DND-41 (cell line): ENCODE measurements around the gene CCDC28B.

Experiments
- ATAC-seq: fragments of 200-7000 bp; cut with Tn5 transposase; 3 replicates; pipeline ENCODE4 v1.9.1; 2021; ENCODE audit warnings: low read depth; ENCODE audit not compliant: insufficient read depth
- DNase-seq: peaks from one replicate; pipeline ENCODE4 v3.0.0-alpha.2; 2020
- H2AFZ ChIP-seq: 2 replicates; pipeline ENCODE4 v1.6.0; 2012; ENCODE audit warnings: low read depth, low read length
- H3K27ac ChIP-seq: 2 replicates; pipeline ENCODE4 v1.5.1; 2012; ENCODE audit warnings: low read length, inconsistent platforms
- H3K27me3 ChIP-seq: fragments of 200-600 bp; sonication (generic); 2 replicates; pipeline ENCODE4 v1.6.0; 2012; ENCODE audit warnings: low read length, mild to moderate bottlenecking, inconsistent platforms; ENCODE audit not compliant: insufficient read depth, poor library complexity
- H3K36me3 ChIP-seq: 2 replicates; pipeline ENCODE4 v1.5.1; 2012; ENCODE audit warnings: low read length, inconsistent platforms; ENCODE audit not compliant: insufficient read depth
- H3K4me1 ChIP-seq: 2 replicates; pipeline ENCODE4 v1.5.1; 2012; ENCODE audit warnings: mild to moderate bottlenecking, low read length; ENCODE audit not compliant: insufficient read depth
- H3K4me2 ChIP-seq: 2 replicates; pipeline ENCODE4 v1.6.0; 2012; ENCODE audit warnings: mild to moderate bottlenecking, moderate library complexity, low read length, inconsistent platforms; ENCODE audit not compliant: insufficient read depth
- H3K4me3 ChIP-seq, 2 experiments: fragments of 200-600 bp in 1 of 2; shearing (Covaris generic) in 1 of 2; 2 replicates each; pipeline ENCODE4 v1.5.1; 2012 to 2016; ENCODE audit warnings: inconsistent platforms in 2 of 2, low read length in 2 of 2, mild to moderate bottlenecking in 2 of 2, low read depth in 1 of 2, moderate library complexity in 1 of 2
- H3K79me2 ChIP-seq: 2 replicates; pipeline ENCODE4 v1.6.0; 2012; ENCODE audit warnings: low read length, inconsistent platforms; ENCODE audit not compliant: insufficient read depth
- H3K9ac ChIP-seq: 2 replicates; pipeline ENCODE4 v1.6.0; 2012; ENCODE audit warnings: low read depth, mild to moderate bottlenecking, inconsistent platforms, low read length, moderate library complexity
- H3K9me3 ChIP-seq: 2 replicates; pipeline ENCODE4 v1.5.1; 2012; ENCODE audit warnings: low read length, moderate library complexity, mild to moderate bottlenecking, inconsistent platforms; ENCODE audit not compliant: insufficient read depth, severe bottlenecking
- H4K20me1 ChIP-seq: 2 replicates; pipeline ENCODE4 v1.6.0; 2012; ENCODE audit warnings: low read length; ENCODE audit not compliant: insufficient read depth
- EZH2 ChIP-seq: IDR thresholded peaks from 3 replicates; pipeline ENCODE4 v1.6.1; 2012; ENCODE audit warnings: borderline replicate concordance, low read depth, mild to moderate bottlenecking, moderate library complexity, low read length, inconsistent platforms; ENCODE audit not compliant: severe bottlenecking
- TF ChIP-seq, protein P1 (sequence below): IDR thresholded peaks from 2 replicates; pipeline ENCODE4 v1.5.1; 2012; ENCODE audit warnings: borderline replicate concordance, low read length, moderate library complexity, mild to moderate bottlenecking; ENCODE audit not compliant: poor library complexity, severe bottlenecking; ENCODE audit errors: extremely low read depth

CCDC28B gene

GRCh38 chr1:32195972-32196823 lies 4.2 kb upstream of the CCDC28B start:
- Histone ChIP-seq H4K20me1 (peaks cover 53% of the 10 kb centered on the region), H3K27ac (no peak overlapping the region), H3K4me2 (no peak overlapping the region)

DNA sequence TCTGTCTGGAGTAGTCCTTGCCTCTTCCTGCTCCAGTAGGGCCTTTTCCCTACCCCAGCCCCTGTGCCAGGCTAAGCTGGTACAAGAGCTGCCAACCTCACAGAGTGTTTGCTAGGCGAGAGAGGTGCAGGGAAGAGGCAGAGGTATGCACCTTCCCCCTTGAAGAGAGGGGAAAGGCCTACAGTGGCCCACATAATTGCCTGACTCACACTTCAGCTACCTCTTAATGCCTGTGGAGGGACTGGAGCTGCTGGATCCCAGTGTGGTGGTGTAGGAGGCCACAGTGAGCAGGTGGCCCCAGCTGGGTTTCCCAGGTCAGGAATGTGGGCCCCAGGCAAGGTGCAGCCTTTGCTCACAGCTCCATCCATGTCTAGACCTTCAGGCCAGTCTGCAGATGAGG lies 3.3 kb upstream of the CCDC28B start:
- ATAC-seq (no peak), DNase-seq (no peak)
- Histone ChIP-seq H4K20me1 (peaks cover 46% of the 10 kb centered on the region; the same call in 1 of the 2 replicates), H3K9ac (no peak overlapping the region), H3K4me3 (no peak overlapping the region), H3K4me2 (no peak overlapping the region), H3K27me3 (no peaks in the 10 kb centered on the region), H3K27ac (no peak overlapping the region), H3K36me3 (peaks cover 64% of the 10 kb centered on the region), H3K79me2 (peaks cover 5% of the 10 kb centered on the region), H3K9me3 (no peaks in the 10 kb centered on the region), H2AFZ (no peak overlapping the region), H3K4me1 (peaks cover 62% of the 10 kb centered on the region)
- TF ChIP-seq, protein P1, sequence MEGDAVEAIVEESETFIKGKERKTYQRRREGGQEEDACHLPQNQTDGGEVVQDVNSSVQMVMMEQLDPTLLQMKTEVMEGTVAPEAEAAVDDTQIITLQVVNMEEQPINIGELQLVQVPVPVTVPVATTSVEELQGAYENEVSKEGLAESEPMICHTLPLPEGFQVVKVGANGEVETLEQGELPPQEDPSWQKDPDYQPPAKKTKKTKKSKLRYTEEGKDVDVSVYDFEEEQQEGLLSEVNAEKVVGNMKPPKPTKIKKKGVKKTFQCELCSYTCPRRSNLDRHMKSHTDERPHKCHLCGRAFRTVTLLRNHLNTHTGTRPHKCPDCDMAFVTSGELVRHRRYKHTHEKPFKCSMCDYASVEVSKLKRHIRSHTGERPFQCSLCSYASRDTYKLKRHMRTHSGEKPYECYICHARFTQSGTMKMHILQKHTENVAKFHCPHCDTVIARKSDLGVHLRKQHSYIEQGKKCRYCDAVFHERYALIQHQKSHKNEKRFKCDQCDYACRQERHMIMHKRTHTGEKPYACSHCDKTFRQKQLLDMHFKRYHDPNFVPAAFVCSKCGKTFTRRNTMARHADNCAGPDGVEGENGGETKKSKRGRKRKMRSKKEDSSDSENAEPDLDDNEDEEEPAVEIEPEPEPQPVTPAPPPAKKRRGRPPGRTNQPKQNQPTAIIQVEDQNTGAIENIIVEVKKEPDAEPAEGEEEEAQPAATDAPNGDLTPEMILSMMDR, result no peak
- no peak for TF ChIP-seq EZH2

More at GRCh38 chr1:32195972-32196823, 4.2 kb upstream of the CCDC28B start:
- Histone ChIP-seq H3K4me3 (no peak overlapping the region), H3K27me3 (no peaks in the 10 kb centered on the region), H3K4me1 (peaks cover 53% of the 10 kb centered on the region), H3K36me3 (peaks cover 73% of the 10 kb centered on the region), H3K79me2 (no peaks in the 10 kb centered on the region; the same call in 1 of the 2 replicates), H2AFZ (no peak overlapping the region), H3K9ac (no peak overlapping the region), H3K9me3 (no peaks in the 10 kb centered on the region)
- TF ChIP-seq EZH2, result no peak
- peak; percentile 38 for ATAC-seq
- DNase-seq, result peak; percentile 52

DNA sequence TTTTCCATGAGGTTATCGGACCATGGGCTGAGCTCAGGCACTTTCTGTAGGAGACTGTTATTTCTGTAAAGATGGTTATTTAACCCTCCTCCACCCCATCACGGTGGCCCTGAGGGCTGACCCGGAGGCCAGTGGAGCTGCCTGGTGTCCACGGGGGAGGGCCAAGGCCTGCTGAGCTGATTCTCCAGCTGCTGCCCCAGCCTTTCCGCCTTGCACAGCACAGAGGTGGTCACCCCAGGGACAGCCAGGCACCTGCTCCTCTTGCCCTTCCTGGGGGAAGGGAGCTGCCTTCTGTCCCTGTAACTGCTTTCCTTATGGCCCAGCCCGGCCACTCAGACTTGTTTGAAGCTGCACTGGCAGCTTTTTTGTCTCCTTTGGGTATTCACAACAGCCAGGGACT lies 2.6 kb upstream of the CCDC28B start:
- H3K79me2 ChIP-seq, result peaks cover 12% of the 10 kb centered on the region
- peaks cover 39% of the 10 kb centered on the region; the same call in 1 of the 2 replicates for H4K20me1 ChIP-seq

More for the DNA sequence above, 2.6 kb upstream of the CCDC28B start:
- H3K4me2 ChIP-seq, result no peak overlapping the region
- peaks cover 65% of the 10 kb centered on the region for H3K4me1 ChIP-seq
- TF ChIP-seq EZH2, result no peak
- TF ChIP-seq, protein P1, result no peak
- DNase-seq, result no peak
- no peak overlapping the region for H2AFZ ChIP-seq
- no peak overlapping the region for H3K9ac ChIP-seq
- H3K27me3 ChIP-seq, result no peaks in the 10 kb centered on the region
- H3K9me3 ChIP-seq, result no peaks in the 10 kb centered on the region
- peaks cover 57% of the 10 kb centered on the region for H3K36me3 ChIP-seq
- H3K27ac ChIP-seq, result no peak overlapping the region
- no peak overlapping the region for H3K4me3 ChIP-seq
- no peak for ATAC-seq
